ENCODE measurements around the gene PROX2. TPM values are rescaled to one million over a fixed set of nuclear protein-coding genes. Genes with fewer than 3 reads are reported as not detected.

PROX2 gene
- total RNA-seq, 1 donor from 2014 or later: not detected

DNA sequence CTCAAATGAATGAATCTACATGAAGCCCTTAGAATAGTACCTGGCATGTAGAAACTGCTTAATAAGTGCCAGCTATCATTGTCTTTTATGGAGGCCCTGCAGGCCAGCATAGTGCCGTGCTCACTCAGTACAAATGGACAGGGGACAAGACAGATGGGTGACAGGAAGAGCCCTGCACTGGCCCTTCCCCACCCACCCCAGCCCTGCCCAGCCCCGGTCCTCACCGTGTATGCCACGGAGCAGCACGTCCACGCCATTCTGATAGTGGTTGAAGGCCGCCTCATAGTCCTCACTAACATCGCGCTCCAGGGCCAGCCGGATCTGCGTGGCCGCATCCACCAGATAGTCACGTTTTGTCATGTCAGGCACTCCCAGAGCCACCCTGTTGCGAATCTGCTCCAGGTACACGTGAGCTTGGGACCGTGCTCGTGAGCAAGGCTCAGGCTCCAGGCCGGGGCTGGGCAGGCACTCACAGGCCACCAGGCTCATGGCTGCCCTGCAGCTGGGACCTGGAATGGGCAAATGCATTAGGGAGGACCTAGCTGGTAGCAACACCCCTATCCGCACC, 45.2 kb upstream of the PROX2 start:
- no peak overlapping the region for H3K4me3 Mint-ChIP-seq
- H3K36me3 Mint-ChIP-seq: no peaks in the 10 kb centered on the region
- peaks cover 5% of the 10 kb centered on the region for H3K4me1 Mint-ChIP-seq (ENCODE audit: unreplicated experiment)
- no peaks in the 10 kb centered on the region for H3K9me3 Mint-ChIP-seq
- no peak overlapping the region for H3K27ac Mint-ChIP-seq
- peaks cover 29% of the 10 kb centered on the region for H3K27me3 Mint-ChIP-seq
- no peak for TF ChIP-seq CTCF (conservative IDR thresholded peaks at IDR 0.05)
- DNase-seq (ENCODE audit: extremely low spot score, unreplicated experiment): no peak

DNA sequence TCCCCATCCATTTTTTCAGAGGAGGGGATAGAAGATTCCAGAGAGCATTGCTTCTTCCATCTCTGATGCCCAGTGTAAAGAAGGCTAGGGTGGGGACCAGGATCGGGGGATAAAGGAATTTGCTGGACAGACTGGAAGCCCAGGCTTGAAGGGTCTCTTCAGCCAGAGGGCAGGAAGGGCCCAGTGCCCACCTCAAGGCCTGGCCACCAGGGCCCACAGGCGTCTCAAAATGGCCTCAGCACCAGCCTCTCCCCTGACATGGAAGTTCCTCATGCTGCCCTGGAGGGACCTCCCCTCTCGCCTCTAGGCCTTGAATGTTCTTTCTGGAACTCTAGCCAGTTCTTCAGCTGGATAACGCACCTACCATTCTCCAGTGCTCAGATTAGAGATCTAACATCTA, 44.3 kb upstream of the PROX2 start:
- Mint-ChIP-seq H3K4me3 (no peak overlapping the region), H3K27ac (no peak overlapping the region), H3K36me3 (no peaks in the 10 kb centered on the region), H3K9me3 (no peaks in the 10 kb centered on the region), H3K4me1 (ENCODE audit: unreplicated experiment) (peaks cover 8% of the 10 kb centered on the region), H3K27me3 (peaks cover 27% of the 10 kb centered on the region)
- DNase-seq (ENCODE audit: extremely low spot score, unreplicated experiment): no peak
- TF ChIP-seq CTCF (conservative IDR thresholded peaks at IDR 0.05): no peak

DNA sequence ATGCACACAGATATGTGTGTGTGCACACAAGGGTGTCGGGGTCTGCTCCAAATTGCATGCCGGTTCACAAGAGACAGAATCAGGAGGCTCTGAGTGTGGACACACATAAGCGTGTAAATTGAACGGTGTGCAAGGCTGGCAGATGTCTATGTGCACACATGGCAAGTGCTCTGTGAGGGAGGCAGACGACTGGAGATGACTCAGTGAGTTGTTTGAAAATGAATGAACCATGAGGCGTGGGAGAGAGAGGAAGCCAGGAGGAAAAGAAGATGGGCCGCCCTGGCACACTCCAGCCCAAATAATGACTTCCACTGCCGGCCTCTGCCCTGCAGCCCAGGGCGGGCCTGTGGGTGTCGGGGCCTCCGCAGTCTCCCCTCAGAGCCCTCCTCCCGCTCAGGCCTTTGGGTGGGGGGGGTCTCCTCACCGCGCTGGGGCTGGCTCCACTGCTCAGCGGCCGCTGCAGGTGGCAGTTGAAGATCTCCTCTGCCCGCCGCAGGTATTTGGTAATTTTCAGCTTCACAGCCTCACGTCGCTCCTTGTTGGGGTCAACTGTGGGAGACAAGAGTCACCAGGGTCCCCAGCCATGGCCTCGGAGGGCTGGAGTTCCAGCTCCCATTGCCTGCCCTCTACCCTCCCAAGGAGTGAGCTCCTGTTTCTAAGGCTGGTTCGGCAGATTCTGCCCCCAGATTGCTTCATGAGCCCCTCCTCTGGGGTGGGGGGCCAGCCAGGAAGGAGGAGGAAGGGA, 43.6 kb upstream of the PROX2 start:
- no peaks in the 10 kb centered on the region for H3K9me3 Mint-ChIP-seq
- H3K36me3 Mint-ChIP-seq: no peaks in the 10 kb centered on the region
- H3K4me3 Mint-ChIP-seq: no peak overlapping the region
- TF ChIP-seq CTCF (conservative IDR thresholded peaks at IDR 0.05): no peak
- H3K27ac Mint-ChIP-seq: no peak overlapping the region
- peaks cover 20% of the 10 kb centered on the region for H3K27me3 Mint-ChIP-seq
- peaks cover 8% of the 10 kb centered on the region for H3K4me1 Mint-ChIP-seq (ENCODE audit: unreplicated experiment)
- no peak for DNase-seq (ENCODE audit: extremely low spot score, unreplicated experiment)

GRCh38 chr14:74918380-74918779, 42.4 kb upstream of the PROX2 start:
- peaks cover 12% of the 10 kb centered on the region for H3K4me1 Mint-ChIP-seq (ENCODE audit: unreplicated experiment)
- no peaks in the 10 kb centered on the region for H3K36me3 Mint-ChIP-seq
- no peak for TF ChIP-seq CTCF (conservative IDR thresholded peaks at IDR 0.05)
- no peaks in the 10 kb centered on the region for H3K9me3 Mint-ChIP-seq
- no peak overlapping the region for H3K4me3 Mint-ChIP-seq
- H3K27me3 Mint-ChIP-seq: peaks cover 13% of the 10 kb centered on the region
- H3K27ac Mint-ChIP-seq: no peak overlapping the region
- no peak for DNase-seq (ENCODE audit: extremely low spot score, unreplicated experiment)

DNA sequence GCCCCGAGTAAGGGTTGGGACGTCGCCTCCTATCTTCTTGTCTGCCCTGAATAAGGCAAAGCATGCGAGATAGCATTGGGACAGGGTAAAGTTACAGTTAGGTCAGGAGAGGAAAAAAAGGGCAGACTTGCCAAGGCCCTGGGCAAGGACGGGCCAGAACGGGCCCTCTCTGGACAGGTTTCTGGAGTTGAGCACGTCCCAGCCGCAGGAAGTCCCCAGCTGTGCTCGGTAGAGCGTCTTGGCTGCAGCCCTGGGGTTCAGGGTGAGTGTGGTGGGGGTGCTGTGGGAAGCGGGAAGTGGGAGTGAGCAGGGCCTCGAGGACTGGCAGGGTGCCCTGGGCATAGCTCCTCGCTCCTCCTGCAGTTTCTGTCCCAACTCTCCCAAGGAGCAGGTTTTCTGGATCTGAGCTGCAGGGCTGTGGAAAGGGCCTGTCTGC, 41.7 kb upstream of the PROX2 start:
- no peak overlapping the region for H3K4me3 Mint-ChIP-seq
- no peak for TF ChIP-seq CTCF (conservative IDR thresholded peaks at IDR 0.05)
- no peaks in the 10 kb centered on the region for H3K9me3 Mint-ChIP-seq
- no peaks in the 10 kb centered on the region for H3K36me3 Mint-ChIP-seq
- no peak for DNase-seq (ENCODE audit: extremely low spot score, unreplicated experiment)
- H3K27me3 Mint-ChIP-seq: peaks cover 13% of the 10 kb centered on the region
- H3K4me1 Mint-ChIP-seq (ENCODE audit: unreplicated experiment): peaks cover 12% of the 10 kb centered on the region
- no peak overlapping the region for H3K27ac Mint-ChIP-seq

All from type B pancreatic cell (in vitro differentiated cells).